A549 (cell line): ENCODE measurements around the gene PIK3IP1.

Experiments used
- CTCF ChIP-seq: fragments of >200 bp; sonication (Bioruptor Twin); formaldehyde crosslinking; IDR thresholded peaks from 3 replicates; pipeline ENCODE4 v1.5.1; 2016
- E2F6 ChIP-seq: IDR thresholded peaks from 2 replicates; pipeline ENCODE4 v1.6.1; 2012; ENCODE audit warnings: low read depth, borderline replicate concordance
- MAX ChIP-seq: IDR thresholded peaks from 2 replicates; pipeline ENCODE4 v1.6.1; 2012
- MAZ ChIP-seq: fragments of 150-350 bp; IDR thresholded peaks from 2 replicates; pipeline ENCODE4 v1.6.1; 2014; ENCODE audit warnings: antibody characterized with exemption, low read depth, low read length, borderline replicate concordance
- PBX3 ChIP-seq: IDR thresholded peaks from 2 replicates; pipeline ENCODE4 v1.6.1; 2012
- POLR2A ChIP-seq: IDR thresholded peaks from 2 replicates; pipeline ENCODE4 v1.6.1; 2012; ENCODE audit warnings: mild to moderate bottlenecking, low read length
- POLR2AphosphoS2 ChIP-seq: conservative IDR thresholded peaks from 2 replicates; pipeline ENCODE4 v1.6.1; 2012; ENCODE audit warnings: low read length, improper control_type of control experiment, inconsistent platforms
- RAD21 ChIP-seq, 2 experiments: fragments of >200 bp in 1 of 2; sonication (Bioruptor Twin) in 1 of 2; formaldehyde crosslinking in 1 of 2; IDR thresholded peaks in 1 of 2; conservative IDR thresholded peaks in 1 of 2; 2 replicates in 1 of 2; 3 replicates in 1 of 2; pipeline ENCODE4 v1.6.1; 2012 to 2018; ENCODE audit warnings: inconsistent platforms in 1 of 2
- REST ChIP-seq: fragments of 200-600 bp; sonication (generic); IDR thresholded peaks from 2 replicates; pipeline ENCODE4 v1.6.1; 2016; ENCODE audit warnings: antibody characterized with exemption, mild to moderate bottlenecking, moderate library complexity
- ZFP36 ChIP-seq: fragments of 450-650 bp; IDR thresholded peaks from 2 replicates; pipeline ENCODE4 v1.6.1; 2014; ENCODE audit warnings: borderline replicate concordance; ENCODE audit not compliant: partially characterized antibody

GRCh38 chr22:31260474-31260856 is 31.8 kb downstream of the PIK3IP1 start:
- no peak for TF ChIP-seq POLR2AphosphoS2
- no peak for TF ChIP-seq ZFP36
- no peak for TF ChIP-seq RAD21 (conservative IDR thresholded peaks at IDR 0.05 in 1 of 2, IDR thresholded peaks at IDR 0.05 in 1 of 2)
- no peak for TF ChIP-seq CTCF
- TF ChIP-seq REST = no peak
- TF ChIP-seq POLR2A = no peak
- TF ChIP-seq MAZ = no peak
- no peak for TF ChIP-seq E2F6
- no peak for TF ChIP-seq PBX3
- TF ChIP-seq MAX = no peak
